NCI-H526 (cell line): Measurements from ENCODE around the gene CBR1.
"Not testable (repeated sequence)": the region's sequence is repeated elsewhere in the genome, so short reads cannot be mapped to it uniquely, and the experiment has no call there.

Experiments
- DNase-seq, 2 experiments: peaks; one replicate each; lab custom pipeline; 2025; lab: John Stamatoyannopoulos, UW

Gene CBR1

DNA sequence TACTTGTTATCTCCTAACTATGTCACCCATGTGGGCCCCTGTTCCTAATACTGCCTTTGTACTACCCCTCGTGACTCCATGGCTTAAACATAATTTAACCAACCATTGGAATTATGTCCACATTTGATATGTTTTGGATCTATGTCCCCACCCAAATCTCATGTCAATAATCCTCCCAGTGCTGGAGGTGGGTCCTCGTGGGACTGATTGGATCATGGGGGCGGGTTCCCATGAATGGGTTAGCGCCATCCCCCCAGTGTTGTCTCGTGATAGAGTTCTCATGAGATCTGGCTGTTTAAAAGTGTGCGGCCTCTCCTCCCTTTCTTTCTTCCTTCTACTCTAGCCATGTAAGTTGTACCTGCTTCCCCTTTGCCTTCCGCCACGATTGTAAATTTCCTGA is 9.8 kb downstream of the CBR1 start:
- DNase-seq: no peak

DNA sequence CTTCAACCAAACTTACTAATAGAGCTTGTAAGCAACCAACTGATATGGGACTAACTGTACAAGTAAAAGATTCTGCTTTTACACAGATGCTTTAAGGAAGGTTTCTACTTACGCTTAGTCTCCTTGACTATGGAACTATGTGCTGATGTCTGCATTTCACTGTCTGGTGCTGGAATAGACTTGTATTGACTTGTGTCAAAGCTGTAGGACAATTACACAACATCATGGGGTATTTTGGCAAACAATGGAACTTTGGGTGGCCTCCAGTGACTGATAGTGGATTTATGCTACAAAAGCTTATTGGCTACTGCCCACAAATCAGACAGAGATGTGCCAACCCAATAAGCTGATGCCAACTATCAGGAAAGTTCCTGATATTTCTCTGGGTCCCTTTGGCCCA is 10.6 kb downstream of the CBR1 start:
- DNase-seq: no peak

DNA sequence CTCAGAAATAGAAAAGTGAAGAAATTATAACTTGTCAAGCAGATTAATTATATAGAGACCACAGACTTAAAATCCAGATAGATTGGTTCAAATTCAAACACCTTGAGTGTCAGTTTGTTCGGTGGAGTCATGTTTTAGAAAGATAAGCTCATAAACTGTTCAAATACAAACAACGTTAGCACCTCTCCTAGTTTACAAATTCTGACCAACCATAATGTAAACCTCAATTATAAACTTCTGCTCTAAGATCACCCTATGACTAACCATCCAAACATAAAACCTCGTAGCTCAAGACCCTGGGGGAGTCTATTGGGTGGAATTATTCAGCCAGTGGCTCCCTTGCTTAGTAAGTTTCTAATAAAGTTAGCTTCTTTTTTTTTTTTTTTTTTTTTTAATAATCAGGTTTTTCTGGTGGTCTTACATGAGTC is 12.4 kb downstream of the CBR1 start:
- no peak for DNase-seq

DNA sequence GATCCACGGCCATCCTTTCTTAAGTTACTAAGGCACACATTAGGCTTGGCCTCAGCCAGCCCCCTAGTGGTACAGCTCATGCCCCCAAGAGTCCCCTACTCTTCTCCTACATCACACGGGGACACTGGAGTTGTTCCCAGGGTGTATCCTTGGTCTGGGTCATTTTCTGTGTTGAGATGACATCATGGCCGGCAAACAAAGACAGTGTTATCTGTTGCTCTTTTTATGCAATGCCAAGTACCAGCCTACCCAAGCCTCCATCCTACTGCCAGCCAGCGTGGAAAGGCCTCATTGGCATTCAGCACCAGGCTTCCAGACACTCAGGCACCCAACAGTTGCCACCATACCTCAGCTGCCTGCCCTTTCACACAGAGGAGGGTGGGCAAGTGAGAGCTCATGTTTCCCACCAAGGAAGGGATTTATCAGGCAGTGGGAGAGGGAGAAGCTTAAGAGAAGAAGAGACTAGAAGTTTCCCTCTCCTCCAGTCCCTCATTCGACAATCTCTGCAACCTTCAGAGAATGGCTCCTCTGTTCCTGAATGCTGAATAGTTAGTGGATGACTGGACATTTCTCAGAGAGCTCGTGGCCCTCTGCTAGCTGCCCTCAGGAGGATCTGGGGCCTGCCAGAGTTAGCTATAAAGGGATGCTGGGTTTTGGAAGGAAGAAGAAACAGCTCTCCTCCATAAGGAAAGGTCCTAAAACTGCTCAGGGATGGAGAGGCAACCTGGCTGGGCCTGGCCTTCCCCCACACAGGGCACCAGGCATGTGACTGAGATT is 17.7 kb downstream of the CBR1 start:
- DNase-seq: no peak

DNA sequence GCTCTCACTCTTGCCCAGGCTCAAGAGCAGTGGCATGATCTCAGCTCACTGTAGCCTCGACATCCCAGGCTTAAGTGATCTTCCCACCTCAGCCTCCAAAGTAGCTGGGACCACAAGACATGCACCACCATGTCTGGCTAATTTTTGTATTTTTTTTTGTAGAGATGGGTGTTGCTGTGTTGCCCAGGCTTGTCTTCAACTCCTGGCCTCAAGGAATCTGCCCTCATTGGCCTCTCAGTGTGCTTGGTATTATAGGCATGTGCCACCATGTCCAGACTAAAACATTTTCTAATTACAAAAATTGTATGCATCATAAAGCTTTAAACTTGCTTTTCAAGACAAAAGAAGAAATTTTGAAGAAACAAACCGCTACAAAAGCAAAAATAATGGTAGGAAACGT is 20.1 kb downstream of the CBR1 start:
- DNase-seq: no peak

DNA sequence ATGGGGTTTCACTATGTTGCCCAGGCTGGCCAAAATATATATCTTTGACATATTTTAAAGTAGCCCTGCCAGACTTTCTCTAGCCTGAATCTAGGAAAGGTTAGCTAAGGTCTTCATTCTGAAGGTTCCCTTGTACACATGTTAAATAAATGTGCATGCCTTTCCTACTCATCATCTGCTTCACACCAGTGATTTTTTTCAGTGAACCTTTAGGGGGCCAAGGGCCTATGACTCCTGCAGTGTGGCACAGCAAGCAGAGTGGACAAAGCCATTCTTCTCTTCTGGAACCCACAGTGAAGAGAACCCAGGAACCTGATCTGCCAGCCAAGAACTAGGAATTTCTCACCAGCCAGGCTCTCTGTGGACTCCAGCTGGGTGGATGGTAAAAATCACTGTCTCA is 22.9 kb downstream of the CBR1 start:
- no peak for DNase-seq

DNA sequence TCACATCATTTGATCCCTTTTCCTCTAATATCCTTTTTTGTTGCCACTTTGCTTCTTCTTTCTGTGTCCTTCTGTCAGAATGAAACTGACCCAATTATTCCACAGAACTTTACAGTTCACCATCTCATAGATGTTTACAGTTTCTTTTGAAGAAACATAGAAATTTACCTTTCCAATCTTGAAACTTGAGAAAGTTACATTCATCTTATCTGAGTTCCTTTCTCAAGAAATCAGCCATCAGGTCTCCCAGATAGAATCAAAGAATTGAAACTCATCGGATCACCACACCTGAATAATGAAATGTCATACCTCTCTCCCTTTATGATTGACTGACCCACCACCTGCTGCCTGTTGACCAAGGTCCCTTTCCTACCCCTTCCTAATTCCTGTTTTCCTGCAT is 23.7 kb downstream of the CBR1 start:
- no peak for DNase-seq

DNA sequence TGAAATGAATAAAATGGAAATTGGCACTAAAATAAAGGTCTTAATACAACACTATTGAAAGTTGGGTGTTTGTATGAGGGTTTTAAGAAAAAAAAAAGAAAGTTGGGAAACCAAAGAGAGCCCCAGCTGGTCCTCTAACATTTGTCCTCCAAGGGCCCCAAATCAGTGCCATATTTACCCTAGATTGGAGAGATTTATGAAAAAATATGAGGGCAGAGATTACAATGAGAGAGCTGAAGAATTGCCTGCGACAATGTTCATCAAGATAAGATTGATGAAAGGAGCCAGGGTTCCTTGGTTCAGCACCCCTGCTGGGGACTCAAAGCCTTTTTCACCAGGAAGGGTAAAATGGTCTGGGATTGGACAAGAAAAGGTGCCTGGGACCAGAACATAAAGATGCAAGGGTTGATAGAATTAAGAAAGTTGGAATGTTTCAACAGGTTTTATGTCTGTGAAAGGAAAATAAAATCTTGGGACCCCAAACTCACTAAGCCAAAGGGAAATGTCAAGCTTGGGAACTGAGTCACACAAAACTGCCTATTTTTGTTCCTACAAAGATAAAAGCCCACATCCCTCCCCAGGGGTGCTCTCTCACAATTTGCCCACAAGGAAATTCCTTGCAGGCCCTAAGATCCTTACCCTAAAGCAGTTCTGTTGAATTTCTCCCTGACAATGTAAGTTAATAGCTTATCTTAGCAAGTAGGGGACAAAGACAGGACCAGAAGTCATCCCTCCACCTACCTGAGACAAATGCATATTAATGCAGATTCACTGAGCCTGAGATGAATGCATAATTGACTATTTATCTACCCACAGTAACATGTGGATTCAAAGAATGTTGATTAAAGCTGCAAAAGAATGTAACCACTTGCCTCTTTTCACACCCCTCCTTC is 26.8 kb downstream of the CBR1 start:
- no peak for DNase-seq

DNA sequence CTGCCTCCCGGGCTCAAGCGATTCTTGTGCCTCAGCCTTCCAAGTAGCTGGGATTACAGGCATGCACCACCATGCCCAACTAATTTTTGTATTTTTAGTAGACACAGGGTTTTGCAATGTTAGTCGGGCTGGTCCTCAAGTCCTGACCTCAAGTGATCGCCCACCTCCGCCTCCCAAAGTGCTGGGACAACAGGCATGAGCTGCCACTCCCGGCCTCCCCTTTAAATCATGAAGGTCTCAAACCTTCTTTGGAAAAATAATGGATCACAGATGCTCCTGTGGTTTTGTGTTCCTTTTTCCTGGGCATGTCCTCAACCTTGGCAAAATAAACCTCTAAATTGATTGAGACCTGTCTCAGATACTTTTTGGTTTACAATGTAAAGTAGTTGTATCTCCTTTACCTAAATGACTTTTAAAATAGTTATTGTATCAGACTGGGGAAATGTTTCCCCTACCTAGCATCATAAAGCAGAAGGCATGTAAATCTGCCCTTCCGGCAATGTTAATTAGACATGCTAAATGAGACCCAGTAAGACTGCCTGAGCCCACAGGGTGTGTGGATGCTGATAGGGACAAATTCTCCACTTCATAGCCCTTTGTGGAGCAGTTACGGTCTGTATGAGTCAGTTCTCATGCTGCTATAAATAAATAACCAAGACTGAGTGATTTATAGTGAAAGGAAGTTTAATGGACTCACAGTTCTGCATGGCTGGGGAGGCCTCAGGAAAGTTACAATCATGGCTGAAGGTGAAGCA is 27.8 kb downstream of the CBR1 start:
- DNase-seq: no peak

DNA sequence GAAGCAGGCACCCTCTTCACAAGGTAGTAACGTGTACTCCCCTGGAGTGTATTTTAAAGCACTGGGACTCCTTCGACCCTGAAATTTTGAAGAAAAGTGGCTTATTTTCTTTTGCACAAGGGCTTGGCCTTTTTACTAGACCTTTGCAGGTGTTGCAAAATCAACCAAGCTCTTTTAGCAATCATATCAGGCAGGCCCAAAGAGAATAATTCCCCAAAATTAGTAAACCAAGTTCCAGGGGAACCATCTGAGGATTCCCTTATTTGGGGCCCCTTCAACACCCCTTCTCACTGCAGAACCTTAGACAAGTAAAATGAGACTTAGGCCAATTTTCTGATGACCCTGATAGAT is 28.3 kb downstream of the CBR1 start:
- DNase-seq: no peak

DNA sequence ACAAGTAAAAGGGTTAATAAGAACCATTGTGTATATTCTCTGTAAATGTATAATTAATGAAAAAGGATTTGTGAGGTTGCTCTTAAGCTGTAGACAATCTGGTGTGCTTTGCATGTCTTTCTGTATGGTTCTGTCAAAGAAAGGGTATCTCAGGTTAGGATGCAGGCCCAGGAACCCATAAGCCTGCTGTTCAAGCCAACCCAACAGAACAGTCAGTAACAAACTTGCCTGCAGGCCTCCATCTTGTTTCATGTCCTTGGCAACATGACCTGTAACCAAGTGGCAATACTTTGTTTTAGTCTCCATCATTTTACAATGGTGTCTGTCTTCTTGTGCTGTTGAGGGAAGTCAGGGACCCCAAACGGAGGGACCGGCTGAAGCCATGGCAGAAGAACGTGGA is 29.2 kb downstream of the CBR1 start:
- no peak for DNase-seq

DNA sequence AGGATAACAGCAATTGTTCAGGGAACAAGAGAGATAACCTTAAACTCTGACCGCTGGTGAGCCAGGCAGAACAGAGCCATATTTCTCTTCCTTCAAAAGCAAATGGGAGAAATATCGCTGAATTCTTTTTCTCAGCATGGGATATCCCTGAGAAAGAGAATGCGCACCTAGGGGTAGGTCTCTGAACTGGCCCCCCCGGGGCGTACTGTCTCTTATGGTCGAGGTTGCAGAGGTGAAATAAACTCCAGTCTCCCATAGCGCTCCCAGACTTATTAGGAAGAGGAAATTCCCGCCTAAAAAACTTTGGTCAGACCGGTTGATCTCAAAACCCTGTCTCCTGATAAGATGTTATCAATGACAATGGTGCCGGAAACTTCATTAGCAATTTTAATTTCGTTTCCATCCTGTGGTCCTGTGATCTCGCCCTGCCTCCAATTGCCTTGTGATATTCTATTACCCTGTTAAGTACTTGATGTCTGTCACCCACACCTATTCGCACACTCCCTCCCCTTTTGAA is 29.9 kb downstream of the CBR1 start:
- not testable (repeated sequence) for DNase-seq

DNA sequence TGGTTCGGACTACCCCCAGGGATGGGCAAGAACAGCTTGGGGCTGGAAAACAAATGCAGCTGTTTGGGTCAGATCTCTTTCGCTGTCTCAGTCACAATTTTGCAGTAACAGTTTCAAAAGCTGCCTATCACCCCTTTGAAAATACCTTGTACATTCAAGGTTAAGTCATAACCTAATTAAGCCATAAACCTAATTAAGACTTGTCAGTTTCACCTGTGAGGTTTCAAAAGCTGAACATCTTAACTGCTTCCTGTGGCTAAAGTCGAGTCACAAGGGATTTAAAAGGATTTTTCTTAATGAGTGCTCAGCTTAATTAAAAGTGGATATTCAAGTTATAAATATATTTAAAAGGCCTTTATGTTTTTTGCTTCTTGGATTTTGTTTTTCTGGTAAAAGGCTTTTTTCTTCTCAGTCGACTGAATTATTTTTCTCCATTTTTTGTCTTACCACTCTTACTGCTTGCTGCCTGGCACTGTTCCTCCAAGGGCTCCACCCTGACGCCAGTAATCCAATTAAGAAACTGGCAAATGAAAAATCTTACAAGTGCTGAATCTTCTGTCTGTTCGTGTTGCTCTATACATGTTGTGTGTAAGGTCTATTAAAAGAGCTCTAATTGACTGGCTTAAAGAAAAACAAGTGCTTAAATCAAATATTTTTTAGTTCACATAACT is 31.3 kb downstream of the CBR1 start:
- no peak for DNase-seq

DNA sequence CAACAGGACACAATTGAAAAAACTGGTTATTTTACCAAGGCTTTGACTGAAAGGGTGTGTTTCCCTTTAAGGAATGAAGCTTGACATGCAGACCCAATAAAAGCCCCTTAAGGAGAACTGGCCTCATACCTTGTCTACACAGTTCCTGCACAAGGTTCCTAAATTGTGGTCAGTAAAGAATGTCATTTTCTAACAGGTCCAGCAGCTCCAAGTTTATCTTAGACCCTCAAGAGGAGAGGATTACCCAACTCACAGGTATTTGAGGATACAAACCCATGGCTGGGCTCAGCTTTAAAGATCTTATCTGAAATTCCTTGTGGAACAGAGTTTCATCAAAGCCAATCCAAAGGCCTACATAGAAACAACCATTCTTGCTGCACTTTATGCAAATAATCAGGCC is 33.6 kb downstream of the CBR1 start:
- no peak for DNase-seq

DNA sequence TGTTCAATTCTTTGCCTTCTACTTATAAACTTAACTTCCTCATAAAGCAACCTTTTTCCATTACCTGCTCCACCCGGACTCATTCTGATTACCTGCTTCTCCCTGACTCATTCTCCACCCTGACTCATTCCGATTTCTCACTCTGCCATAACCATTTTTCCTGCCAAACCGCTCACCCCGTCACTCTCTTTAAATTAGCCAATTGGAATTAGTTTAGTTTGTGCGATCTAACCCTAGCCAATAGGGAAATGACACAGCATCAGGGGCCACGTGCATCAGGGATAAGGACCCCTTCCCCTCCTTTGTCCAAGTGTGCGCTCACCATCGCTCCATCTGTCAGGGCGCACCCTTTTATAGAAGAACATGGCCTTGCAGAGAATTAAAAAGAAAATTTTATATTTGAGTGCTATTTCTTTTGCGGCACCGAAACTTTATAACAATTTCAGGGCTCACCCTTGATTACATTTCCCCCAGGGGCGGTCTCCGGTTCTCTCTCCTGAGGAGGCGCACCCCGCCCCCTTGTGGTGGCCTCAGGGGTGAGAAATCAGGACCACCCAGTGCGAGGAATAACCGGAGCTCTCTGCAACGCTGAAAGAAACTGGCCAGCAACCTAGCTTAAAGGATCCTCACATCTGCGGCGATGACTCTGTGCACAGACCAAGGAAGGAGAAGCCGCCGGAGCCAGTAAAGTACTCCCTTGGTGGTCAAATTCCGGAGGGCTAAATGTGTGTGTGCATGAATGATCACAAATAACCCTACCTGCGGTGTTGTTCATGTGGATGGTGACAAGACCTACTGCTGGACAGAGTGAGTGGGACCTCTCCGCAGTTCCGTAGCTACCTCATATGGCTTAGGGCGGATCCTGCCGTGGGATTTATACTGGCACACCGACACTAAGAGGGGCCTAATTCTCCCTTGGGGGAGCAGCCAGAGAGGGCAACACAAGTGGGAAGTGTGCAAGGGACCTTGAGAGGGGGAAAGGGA is 34.8 kb downstream of the CBR1 start:
- no peak for DNase-seq

DNA sequence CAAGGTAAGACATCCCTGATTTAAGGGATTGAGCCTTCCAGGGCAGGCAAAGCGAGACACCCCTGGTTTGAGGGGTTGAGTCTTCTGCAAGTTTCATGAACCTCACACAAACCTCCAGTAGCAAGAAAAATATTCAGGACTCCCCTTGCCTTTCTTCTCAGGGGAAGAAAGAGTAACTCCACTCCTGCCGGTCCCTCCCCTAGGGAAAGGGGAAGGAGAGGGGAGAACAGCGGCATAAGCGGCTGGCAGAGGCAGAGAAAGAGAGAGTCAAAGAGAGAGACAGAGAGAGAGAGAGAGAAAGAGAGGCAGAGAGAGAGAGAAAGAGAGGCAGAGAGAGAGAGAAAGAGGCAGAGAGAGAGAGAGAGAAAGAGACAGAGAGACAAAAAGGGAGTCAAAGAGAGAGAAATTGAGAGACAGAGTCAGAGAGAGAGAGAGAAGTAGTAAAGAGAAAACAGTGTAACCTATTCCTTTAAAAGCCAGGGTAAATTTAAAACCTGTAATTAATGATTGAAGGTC is 35.6 kb downstream of the CBR1 start:
- DNase-seq: no peak

DNA sequence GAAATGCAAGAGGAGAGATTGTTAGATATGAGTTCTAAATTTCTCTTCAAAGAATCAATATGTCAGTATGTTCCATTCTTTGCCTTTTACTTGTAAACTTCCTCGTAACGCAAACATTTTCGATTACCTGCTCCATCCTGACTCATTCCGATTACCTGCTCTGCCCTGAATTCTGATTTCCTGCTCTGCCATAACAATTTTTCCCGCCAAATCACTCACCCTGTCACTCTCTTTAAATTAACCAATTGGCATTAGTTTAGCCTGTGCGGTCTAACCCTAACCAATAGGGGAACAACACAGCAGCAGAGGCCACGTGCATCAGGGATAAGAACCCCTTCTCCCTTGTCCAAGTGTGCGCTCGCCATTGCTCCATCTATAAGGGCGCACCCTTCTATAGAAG is 40.0 kb downstream of the CBR1 start:
- DNase-seq: no peak

DNA sequence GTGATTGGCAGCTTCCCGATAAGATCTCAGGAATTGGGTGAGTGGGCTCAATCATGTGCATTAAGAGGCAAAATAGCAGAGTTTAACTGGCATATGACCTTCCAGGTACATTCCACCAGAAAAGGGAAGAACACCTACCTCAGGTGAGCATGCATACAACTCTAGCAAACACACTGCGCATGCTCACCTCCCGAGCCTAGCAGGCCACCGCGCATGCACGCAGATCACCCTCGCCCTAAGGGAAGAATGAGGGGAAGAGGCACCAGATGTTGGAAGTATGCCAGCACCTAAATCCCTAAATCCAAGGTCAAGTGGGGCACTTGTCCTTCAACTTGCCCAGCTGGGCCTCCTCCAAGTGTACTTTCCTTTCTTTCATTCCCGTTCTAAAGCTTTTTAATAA is 41.4 kb downstream of the CBR1 start:
- no peak for DNase-seq

DNA sequence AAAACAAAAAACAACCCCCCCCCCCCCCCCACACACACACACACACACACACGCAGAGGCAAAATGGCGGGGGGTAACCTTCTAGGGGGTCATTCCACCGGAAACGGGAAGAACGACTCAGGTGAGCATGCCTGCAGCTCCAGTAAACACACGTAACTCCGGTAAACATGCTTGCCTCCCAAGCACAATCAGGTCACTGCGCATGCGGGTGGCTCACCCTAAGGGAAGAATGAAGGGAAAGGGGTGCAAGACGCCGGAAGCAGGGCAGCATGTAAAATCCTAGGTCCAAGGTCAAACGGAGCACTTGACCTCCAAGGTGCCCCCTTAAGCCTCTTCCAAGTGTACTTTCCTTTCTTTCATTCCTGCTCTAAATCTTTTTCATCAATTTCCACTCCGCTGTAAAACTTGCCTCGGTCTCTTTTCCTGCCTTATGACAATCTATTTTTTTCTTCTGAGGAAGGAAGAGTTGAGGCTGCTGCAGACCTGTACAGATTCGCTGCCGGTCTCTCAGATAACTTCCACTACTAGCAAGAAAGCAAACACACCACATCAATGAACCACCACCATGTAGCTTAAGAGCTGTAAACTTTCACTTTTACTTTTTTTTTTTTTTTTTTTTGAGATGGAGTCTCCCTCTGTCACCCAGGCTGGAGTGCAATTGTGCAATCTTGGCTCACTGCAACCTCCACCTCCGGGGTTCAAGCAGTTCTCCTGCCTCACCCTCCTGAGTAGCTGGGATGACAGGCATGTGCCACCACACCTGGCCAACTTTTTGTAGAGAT is 44.0 kb downstream of the CBR1 start:
- DNase-seq: peak; percentile 55
